ENCODE measurements around the gene KCNMA1. TPM values are rescaled to one million over a fixed set of nuclear protein-coding genes. Genes with fewer than 3 reads are reported as not detected.

The KCNMA1 gene
- total RNA-seq, 2 donors from 2014 or later: 23.2 to 44.5 TPM

- TF ChIP-seq, protein P1, sequence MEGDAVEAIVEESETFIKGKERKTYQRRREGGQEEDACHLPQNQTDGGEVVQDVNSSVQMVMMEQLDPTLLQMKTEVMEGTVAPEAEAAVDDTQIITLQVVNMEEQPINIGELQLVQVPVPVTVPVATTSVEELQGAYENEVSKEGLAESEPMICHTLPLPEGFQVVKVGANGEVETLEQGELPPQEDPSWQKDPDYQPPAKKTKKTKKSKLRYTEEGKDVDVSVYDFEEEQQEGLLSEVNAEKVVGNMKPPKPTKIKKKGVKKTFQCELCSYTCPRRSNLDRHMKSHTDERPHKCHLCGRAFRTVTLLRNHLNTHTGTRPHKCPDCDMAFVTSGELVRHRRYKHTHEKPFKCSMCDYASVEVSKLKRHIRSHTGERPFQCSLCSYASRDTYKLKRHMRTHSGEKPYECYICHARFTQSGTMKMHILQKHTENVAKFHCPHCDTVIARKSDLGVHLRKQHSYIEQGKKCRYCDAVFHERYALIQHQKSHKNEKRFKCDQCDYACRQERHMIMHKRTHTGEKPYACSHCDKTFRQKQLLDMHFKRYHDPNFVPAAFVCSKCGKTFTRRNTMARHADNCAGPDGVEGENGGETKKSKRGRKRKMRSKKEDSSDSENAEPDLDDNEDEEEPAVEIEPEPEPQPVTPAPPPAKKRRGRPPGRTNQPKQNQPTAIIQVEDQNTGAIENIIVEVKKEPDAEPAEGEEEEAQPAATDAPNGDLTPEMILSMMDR (IDR thresholded peaks at IDR 0.05): no peak
- no peak overlapping the region for H3K4me3 ChIP-seq
- DNase-seq: no peak
- no peaks in the 10 kb centered on the region for H3K36me3 ChIP-seq
- H3K9ac ChIP-seq (ENCODE audit: low read depth in 2 of 2, low read length in 2 of 2): no peak overlapping the region
- H3K9me3 ChIP-seq: no peaks in the 10 kb centered on the region
- H3K27ac ChIP-seq: no peak overlapping the region
- H3K27me3 ChIP-seq: no peaks in the 10 kb centered on the region
- intact Hi-C loops (cut with DNase I): no loop called here
- H3K4me1 ChIP-seq: no peaks in the 10 kb centered on the region
Measured at GRCh38 chr10:77052593-77052992, 585.0 kb downstream of the KCNMA1 start.

DNA sequence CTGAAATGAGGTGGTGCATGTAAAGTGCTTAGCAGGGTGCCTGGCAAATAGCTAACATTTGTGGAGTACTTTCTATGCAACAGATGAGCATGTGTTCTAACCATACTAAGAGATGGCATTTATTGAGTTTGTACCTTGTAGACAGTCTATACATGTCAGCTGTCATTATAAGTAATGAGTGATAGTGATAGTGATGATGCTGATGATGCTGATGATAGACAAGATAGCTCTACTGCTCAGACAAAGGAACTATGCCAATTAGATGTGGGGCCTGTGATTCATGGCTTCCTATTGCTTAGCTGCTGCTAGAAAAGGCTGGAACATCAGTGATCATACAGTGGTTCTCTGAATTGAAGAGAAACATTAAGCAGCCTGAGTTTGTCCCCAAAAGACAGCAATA lies 585.8 kb downstream of the KCNMA1 start:
- no peak for DNase-seq
- H3K27ac ChIP-seq: no peak overlapping the region
- no peaks in the 10 kb centered on the region for H3K4me1 ChIP-seq
- no peak overlapping the region for H3K9ac ChIP-seq (ENCODE audit: low read depth in 2 of 2, low read length in 2 of 2)
- no peaks in the 10 kb centered on the region for H3K27me3 ChIP-seq
- no peaks in the 10 kb centered on the region for H3K9me3 ChIP-seq
- H3K36me3 ChIP-seq: no peaks in the 10 kb centered on the region
- no peak overlapping the region for H3K4me3 ChIP-seq
- intact Hi-C loops (cut with DNase I): no loop called here
- TF ChIP-seq, protein P1 (IDR thresholded peaks at IDR 0.05): no peak

DNA sequence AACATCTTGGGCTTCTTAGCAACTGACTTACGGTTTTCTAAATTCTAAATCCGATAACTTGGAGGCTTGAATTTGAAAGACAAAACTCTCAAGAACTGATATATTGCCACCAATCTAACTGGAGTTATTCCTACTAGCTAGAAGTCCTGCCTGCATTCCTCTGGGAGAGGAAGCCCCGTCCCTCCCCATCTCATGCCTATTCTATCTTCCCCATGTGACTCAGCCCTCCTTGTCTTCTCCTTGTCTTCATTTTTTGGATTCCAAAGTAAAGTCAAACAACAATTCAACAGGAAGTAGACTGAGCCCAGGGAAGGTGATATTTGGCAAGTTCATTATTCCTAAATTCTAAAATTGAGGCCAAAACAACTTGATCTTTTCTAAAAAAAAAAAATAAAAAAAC lies 587.7 kb downstream of the KCNMA1 start:
- H3K9ac ChIP-seq (ENCODE audit: low read depth in 2 of 2, low read length in 2 of 2): no peak overlapping the region
- H3K27me3 ChIP-seq: no peaks in the 10 kb centered on the region
- H3K4me3 ChIP-seq: no peak overlapping the region
- no peaks in the 10 kb centered on the region for H3K4me1 ChIP-seq
- H3K27ac ChIP-seq: no peak overlapping the region
- no peaks in the 10 kb centered on the region for H3K9me3 ChIP-seq
- TF ChIP-seq, protein P1 (IDR thresholded peaks at IDR 0.05): no peak
- DNase-seq: no peak
- intact Hi-C loops (cut with DNase I): no loop called here
- H3K36me3 ChIP-seq: no peaks in the 10 kb centered on the region

DNA sequence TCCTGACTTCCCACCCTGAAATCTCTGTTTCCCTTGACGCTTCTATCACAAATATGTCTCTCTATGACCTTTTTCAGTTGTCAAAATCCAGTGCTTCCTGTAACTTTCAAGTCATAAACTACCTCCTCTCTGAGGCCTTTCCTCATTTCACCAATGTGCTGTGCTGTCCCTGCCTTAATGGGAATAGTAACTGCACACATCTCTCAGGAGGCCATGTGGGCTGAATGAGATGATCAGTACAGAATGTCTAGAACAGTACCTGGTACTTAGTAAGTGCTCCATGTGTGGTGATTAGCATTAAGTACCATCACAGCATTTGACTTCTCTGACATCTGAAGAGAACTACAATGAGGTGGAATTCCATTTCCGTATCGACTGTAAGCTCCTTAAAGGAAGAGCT lies 588.5 kb downstream of the KCNMA1 start:
- intact Hi-C loops (cut with DNase I): no loop called here
- Histone ChIP-seq H3K4me3 (no peak overlapping the region), H3K9me3 (no peaks in the 10 kb centered on the region), H3K4me1 (no peaks in the 10 kb centered on the region), H3K9ac (ENCODE audit: low read depth in 2 of 2, low read length in 2 of 2) (no peak overlapping the region), H3K27ac (no peak overlapping the region), H3K36me3 (no peaks in the 10 kb centered on the region), H3K27me3 (no peaks in the 10 kb centered on the region)
- TF ChIP-seq, protein P1 (IDR thresholded peaks at IDR 0.05): no peak
- no peak for DNase-seq

DNA sequence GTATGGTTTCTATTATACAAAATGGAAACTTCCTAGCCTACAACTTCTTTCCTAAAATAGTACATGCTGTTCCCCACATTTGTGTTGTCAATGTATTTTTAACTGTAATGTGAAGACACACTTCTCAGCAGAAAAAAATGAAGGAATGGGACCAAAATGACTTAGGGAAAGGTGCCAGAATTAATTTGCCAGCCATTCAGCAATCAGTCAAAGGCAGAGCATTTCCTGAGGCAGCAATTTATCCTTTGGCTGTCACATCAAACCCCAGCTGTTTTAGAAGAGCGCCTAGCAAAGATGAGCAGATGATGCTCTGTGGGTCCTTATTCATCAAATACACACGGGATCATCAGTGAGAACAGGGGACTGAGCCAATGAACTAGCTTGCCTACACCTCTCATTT lies 592.5 kb downstream of the KCNMA1 start:
- TF ChIP-seq, protein P1 (IDR thresholded peaks at IDR 0.05): no peak
- Histone ChIP-seq H3K27ac (no peak overlapping the region), H3K9ac (ENCODE audit: low read depth in 2 of 2, low read length in 2 of 2) (no peak overlapping the region), H3K9me3 (no peaks in the 10 kb centered on the region), H3K36me3 (no peaks in the 10 kb centered on the region), H3K4me1 (no peaks in the 10 kb centered on the region), H3K4me3 (no peak overlapping the region), H3K27me3 (no peaks in the 10 kb centered on the region)
- no peak for DNase-seq
- intact Hi-C loops (cut with DNase I): no loop called here

DNA sequence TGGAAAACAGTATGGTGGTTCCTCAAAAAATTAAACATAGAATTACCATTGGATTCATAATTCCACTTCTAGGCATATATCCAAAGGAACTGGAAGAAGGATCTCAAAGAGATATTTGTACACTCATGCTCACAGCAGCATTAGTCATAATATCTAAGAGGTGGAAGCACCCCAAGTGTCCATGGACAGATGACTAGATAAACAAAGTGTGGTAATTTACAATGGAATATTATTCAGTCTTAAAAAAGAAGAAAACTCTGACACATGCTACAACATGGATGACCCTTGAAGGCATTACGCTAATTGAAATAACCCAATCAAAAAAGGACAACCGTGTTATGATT lies 594.2 kb downstream of the KCNMA1 start:
- TF ChIP-seq, protein P1 (IDR thresholded peaks at IDR 0.05): no peak
- intact Hi-C loops (cut with DNase I): no loop called here
- no peaks in the 10 kb centered on the region for H3K9me3 ChIP-seq

More for the DNA sequence above, 594.2 kb downstream of the KCNMA1 start:
- DNase-seq: no peak
- Histone ChIP-seq H3K4me1 (no peaks in the 10 kb centered on the region), H3K27ac (no peak overlapping the region), H3K36me3 (no peaks in the 10 kb centered on the region), H3K9ac (ENCODE audit: low read depth in 2 of 2, low read length in 2 of 2) (no peak overlapping the region), H3K27me3 (no peaks in the 10 kb centered on the region), H3K4me3 (no peak overlapping the region)
